HG03354 (cell line): ENCODE measurements around the gene CAVIN2.
A peak's percentile ranks its signal among the peaks of the same experiment; 100 is the strongest.

Experiments
- ATAC-seq: cut with Tn5 transposase; IDR thresholded peaks from one replicate; pipeline ENCODE4 v1.9.1; 2021; ENCODE audit warnings: mild to moderate bottlenecking; ENCODE audit not compliant: unreplicated experiment, poor library complexity, severe bottlenecking

CAVIN2 gene

DNA sequence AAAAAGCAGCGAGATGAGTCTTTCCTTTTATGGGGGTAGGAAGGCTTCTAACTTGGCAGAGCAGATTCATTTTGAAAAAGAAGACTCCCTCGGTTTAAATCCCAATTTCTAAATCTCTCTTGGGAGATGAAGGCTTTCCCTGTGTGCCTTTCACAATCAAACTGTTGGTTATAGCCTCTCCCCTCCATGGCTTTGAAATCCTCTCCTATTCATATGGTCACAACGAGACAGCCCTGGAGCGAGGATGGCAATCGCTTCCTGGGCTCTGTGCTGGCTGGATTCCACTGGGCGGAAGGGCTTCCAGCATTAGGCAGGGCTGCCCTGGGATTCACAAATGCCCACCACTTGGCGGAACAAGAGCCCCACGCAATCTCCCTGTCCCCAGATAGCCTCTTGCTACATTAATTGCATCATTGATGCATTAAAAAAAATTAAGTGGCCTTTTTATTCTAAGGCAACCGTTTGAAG, 1.6 kb downstream of the CAVIN2 start:
- ATAC-seq: no peak

DNA sequence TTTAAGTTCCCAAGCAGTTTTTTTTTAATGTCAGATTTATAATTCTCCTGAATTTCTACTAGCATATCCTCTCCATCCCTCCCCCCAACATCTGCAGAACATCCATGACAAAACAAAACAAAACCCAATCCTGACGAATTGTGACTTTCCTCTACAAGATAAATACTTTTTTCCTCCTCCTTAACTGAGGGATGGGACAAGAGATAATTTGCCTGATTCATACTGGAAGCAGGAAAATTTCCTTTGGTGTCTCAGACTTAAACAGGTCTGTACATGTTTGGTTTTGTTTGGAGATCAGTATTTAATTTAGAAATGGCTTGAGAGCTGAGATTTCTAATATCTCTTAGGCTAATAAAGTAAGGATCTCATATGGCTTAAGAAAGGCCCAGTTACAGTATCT, 2.2 kb downstream of the CAVIN2 start:
- no peak for ATAC-seq

DNA sequence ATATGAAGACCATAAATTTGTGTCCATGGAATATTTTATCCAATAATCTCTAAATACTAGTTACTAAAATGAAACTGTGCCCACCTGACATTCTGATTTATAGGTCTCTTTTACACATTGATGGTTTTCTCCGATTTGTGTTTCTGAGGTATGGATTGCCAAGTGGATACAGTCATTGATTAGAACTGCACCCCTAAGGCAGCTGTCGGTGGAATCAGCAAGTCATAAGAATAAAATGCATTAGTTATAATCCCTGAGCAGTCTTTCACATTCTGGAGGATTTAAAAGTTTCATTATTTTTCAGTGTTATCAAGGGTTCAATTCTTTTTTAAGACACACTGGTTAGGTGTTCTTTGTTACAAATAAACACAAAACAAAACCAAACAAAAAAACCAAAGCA, 6.0 kb downstream of the CAVIN2 start:
- no peak for ATAC-seq

DNA sequence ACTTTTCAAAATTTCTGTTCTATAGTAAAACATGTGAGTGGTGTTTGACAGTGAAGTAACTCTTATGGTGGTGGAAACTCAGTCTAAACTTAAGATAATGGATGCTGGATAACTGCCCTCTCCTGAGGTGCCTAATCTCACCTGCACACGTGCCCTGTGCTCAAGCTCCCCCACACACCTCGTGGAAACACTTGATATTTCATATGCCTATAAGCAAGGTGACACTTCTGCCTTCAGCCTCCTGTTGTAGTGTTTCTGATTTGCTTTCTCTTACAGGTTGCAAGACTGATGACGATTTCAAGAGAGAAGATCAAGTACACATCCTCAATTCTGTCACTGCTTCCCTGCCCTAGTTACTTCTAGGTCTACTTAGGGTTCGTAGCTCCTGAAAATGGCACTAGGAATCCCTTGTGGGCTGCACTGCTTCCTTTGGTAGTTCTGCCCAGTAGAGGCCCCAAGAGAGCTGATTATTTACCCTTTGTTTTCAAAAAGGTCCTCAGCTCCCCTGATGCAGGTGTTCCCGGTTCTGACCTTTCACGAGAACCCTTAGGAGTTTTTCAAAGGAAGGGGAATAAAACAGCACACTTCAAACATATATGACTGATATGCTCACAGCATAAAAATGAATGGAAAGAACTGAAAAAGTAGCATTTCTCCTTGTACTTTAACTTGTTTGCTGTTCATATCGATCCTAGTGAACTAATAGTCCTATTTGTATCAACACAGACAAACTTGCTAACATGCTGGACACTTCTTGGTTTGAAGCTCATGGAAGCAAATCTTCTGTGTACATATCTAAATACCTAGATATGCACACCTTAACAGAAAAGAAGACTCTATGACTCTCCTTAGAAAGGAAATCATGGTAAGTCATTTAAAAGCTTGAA, 6.7 kb downstream of the CAVIN2 start:
- no peak for ATAC-seq

DNA sequence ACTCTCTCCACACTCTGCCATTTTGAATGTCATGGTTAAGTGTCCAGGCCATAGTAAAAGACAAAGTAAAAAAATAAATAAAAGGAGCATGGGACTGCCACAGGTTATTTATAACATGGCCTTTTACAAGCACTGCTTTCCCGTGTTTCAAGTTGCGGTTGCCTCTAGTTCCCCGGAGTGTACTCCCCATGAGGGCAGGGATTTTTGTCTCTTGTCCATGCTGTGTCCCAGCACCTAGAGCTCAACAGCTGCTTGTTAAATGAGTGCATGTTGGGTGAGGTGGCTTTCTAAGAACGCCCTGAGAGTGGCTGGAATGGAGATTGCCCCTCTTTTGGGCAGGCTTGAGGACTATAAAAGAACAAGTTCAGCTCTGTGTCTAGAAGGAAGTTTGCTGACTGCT, 8.4 kb downstream of the CAVIN2 start:
- ATAC-seq: no peak

DNA sequence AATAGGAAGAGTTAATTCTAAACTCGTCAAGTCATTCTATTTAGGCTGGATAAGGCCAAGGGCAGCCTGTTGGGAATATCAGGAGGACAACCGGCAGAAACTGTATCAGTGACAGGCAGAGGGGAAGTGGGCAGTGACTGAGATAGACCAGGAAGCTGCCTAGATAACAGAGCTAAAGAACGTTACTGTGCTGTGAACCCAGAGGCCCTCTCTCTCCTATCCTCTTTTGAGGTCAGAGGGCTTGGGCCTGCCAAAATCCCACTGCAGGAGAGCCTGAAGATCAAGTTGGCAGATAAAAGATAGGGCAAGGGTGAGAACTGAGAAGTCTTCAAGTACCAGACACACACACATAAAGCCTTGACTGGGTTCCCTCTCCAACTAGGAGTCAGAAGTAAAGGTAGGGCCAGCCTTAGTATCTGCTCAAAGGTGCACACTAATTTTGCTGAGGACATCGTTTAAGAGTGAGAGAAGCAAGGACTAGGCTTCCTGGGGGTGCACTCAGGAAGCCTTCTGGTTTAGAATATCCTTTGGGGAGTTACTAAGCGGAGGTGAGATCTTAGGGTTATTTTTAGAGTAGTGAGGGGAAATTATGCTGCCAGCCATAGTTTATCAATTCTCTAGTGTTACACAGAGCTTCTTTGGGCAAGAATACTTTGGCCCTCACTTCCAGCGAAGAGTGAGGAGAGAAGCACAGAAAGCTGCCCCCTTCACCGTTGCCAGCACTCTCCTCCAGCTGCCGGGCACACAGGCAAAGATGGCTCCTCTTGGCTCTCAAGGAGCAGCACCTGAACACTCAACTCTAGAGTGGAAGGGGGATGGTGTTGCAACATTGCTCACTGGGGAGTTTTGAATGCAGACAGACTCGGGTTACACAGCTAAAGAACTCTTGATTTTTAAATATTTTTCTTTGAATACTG, 9.8 kb downstream of the CAVIN2 start:
- peak; percentile 55 for ATAC-seq

DNA sequence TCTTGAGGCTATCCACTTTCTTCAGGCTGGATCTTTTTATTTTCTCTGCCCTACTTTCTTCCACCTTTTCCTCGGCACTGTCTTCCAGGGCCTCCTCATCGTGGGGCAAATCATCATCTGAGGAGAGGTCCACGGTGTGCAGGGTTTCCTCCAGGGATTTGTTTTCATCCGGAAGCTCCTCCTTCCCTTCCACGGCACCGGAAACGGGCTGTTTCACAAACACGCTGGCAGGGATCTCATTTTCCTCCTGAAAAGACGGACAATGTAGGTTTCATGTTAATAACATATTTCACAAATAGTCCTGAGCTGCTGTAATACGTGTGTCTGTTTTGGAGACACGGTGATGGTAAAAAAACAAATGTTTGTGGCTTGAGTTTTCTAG, 10.4 kb downstream of the CAVIN2 start:
- no peak for ATAC-seq

DNA sequence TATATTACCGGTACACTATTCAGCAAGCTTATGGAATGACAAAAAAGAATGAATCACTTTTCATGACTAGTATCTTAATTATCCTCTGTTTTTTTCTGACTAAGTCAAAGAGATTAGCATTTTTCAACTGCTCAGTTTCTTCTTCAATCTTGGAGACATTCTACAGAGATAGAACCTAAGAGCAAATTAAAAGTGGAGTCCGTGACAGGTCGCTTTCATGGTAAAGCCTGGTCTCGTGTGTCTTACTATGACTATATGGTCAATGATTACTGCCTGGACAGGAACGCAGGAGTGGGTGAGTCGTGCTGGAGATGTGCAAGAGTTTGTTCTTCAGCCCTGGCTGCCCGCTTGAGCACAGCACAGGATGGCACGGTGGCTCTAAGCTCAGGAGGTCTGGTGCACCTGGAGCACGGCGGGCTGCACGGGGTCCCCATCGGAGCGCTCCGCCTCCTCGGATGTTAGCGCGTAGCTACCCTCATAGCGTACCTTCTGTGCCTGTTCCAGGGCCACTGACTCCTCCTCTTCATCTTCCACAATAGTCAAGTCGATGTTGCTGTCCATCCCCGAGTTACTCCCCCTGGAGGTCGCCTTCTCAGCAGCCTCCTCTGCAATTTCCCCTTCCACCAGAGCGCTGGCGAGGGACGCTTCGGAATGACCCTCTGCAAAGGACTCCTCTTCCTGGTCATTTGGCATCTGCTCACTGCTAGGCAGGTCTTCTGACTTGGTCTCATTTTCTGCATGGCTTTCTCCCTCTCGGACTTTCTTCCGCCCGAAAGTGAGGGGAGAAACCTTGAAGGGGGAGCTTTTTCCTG, 11.1 kb downstream of the CAVIN2 start:
- no peak for ATAC-seq

DNA sequence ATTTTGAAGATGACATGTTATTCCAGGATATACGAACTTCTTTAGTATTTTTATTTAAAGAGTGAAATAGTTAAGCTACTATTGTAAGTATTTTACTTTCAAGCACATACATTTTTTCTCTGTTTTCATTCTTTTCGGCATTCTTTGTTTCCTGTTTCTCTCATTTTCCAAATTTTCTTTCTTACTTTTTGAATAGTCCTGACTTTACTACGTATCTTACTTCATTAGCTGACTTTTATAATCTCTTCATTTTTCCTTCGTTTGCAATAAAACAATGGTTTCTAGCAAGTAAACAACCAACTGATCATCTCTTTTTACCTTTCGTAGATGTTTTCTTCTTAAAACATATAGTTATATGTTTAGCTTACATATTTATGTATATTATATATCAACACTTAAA, 11.8 kb downstream of the CAVIN2 start:
- no peak for ATAC-seq

DNA sequence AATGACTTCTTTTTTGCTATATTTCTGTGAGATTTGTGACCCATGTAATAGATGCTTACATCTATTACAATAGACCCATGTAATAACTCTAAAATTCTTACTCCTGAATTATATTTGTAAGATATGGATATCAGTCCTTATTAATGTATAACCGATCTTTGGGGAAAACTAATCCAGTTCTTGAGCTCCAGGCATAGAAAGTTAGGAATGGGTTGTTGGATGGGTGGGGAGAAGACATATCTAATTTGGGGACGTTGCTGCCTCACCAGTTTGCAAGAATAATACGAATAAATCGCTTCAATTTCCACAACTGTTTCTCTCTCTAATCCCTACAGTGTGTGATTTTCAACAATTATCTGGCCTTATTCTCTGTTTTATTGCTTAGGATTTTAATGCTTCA, 13.5 kb downstream of the CAVIN2 start:
- no peak for ATAC-seq

DNA sequence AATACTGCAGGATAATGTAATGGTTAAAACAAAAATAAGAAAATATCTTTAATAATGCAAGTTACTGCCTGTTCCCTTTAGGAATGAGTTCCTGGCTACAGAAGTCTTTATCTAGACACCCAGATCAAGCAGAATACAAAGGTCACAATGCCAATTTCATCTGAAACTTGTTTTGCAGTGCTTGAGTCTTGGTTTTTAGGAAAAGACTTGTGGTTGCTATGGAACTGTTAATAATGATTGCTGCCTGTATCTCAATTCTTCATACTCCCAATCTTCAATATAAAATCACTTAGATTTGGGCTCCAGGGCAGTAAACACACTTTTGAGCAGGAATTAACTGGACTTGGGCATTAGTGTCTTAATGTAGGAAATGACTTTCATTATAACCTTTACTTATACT, 14.2 kb downstream of the CAVIN2 start:
- no peak for ATAC-seq

DNA sequence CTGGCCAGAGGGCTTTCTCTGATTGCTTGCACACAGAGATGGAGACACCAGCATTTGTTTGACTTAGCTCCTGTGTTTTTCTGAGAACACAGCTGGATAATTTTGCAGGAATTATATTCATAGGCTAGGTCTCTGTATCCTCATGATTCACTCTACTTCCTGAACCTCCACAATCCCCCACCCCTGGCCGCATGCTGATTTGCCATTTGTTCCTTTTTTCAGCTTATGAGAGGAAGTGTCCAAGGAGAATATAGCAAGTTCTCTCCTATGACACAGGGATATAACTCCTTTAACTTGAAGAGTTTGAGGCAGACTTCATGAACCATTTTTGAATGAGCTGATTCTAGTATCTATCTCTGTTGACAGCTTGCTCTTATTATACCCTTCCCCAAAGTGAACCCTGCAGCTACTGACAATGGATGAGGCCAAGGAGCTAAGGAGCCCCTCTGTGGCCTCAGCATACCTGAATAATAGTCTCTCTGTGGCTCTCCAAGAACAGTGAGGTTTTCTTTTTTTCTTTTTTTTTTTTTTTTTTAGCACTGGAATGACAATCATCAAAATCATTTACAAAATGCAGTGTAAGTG, 15.4 kb downstream of the CAVIN2 start:
- no peak for ATAC-seq

DNA sequence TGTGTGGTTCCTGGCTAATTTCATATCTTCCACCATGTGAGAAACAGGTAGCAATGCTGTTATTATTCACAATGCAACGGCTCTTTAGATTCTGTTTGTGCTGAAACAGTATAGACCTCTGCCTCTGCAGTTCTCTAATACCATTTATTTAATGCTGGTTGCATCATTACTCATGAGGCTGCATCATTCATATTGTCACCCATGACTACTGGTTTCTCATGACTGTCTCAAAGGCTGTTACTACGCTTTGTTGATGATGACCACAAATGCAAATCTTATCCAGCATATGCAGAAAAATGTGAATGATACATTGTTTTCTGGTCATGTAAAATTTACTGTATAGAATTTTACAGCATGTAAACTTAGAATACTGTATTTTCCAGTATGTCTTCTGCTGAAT, 22.5 kb downstream of the CAVIN2 start:
- no peak for ATAC-seq

DNA sequence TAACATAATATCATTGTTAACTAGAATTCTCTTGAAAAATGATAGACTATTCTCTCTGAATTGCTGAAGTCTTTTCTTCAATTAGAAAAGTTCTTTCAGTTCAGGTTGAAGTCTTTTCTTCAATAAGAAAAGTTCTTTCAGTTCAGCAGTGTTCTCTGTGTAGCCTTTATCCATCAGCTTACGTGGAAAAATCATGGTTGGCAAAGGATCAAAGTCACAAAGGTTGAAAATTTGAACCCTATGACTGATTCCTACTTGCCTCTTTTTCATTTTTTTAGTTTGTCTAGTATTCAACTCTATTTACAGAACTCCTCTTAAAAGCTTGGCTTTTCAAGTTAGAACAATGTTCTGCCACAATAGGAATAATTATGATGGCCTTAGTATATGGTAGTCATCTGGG, 25.8 kb downstream of the CAVIN2 start:
- ATAC-seq: no peak

DNA sequence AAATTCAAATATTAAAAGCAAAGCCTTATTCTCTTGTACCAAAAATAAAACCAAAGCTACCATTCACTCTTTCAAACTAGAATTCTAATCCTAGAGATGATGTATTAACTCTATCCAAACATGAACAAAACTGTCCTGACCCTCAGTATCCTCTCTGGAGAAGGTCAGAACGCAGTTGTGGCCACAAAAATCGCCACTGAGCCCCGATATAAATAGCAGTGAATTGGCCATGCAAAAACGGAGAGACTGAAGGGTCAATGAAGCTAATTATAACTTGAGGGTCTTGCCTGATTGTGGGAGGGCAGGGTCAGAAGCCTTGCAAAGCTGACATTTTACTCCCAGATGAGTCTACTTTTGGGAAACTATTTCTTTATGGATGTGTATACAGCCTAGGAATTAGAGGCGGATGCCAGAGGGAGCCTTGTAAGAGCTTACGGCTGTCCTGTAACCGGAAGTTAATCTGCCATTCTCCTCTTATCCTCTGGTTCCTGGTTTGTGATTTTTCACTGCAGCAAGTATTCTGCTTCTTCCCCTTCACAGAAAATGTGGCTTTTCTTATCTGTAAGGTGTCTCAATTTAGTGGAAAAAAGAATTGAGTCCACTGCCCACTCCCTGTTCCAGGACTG, 28.1 kb downstream of the CAVIN2 start:
- ATAC-seq: no peak

DNA sequence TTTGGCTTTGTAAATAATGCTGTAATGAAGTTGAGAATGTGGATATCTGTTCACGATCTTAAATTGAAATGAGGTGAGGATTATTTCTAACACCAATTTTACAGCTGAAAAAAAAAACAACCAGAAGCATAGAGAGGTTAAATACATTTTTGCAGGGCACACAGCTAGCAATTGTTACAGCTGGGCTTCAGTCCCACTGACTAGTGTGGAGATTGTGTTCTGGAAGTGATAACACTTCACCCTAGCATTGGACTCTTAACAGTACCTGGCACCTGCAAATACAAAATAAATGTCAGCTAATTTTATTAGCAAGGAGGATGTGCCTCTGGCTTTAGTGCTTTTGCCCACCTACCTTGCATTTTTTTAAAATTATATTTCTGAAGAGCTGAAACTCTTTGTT, 28.8 kb downstream of the CAVIN2 start:
- ATAC-seq: no peak

DNA sequence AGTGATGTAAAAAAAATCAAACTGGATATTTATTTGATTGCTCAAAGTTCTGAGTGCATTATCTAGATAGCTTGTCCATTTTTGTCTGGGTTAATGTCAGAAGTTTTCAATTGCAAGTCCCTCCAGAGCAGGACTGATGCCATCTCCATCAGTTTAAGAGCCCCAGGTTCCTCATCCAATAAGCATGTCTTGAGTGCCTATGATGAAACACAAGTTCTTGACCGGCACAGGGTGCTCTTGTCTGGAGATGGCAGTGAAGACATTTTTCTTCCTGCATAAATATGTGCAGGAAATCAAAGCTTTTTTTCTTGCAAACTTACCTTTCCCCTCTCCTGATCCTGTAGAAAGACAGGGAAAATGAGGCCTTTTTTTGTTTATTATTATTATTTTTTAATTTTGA, 31.9 kb downstream of the CAVIN2 start:
- ATAC-seq: no peak

DNA sequence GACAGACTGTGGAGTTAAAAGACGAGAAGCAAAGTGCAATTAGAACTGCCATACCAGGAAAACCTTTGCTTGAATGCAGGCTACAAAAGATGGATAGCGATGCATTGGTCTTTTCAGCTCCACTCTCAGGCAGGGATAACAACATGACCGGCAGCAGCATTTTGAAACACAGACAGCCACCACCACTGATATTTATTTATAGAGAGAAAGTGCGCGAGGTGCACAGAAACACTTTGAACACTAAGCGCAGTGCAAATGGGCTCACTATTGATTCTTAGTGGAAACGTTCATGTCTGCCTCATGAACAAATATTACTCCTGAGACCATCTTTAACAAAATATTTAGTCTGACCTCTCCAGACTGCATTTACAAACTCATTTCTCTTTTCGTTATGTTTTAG, 32.9 kb downstream of the CAVIN2 start:
- no peak for ATAC-seq
